ENCODE data around the gene ACSS3. TPM values are rescaled to one million over a fixed set of nuclear protein-coding genes. Genes with fewer than 3 reads are reported as not detected.

Gene ACSS3
- total and polyA plus RNA-seq, 10 of the 15 experiments (the other 5 are each of a cell fraction or from before 2014, with no cell fraction given): 0.06 to 0.31 TPM; not detected in 8

DNA sequence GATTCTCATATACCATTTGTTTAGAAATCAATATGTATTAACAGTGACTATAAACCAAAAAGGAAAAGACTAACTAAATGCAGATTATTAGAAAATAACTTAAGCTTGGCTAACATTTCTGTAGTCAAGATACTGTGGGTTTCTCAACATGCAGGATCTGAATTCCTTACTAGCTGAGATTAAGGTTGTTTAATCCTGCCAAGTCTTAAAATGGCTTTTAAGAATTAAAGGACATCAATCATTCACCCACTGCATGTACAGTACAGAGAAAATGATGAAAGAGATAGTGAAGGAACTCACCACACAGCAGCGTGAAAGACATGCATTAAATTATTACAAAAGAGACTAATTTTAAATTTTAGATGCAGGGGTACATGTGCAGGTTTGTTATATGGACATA, 3.8 kb downstream of the ACSS3 start (continued):
- TF ChIP-seq, protein P1, sequence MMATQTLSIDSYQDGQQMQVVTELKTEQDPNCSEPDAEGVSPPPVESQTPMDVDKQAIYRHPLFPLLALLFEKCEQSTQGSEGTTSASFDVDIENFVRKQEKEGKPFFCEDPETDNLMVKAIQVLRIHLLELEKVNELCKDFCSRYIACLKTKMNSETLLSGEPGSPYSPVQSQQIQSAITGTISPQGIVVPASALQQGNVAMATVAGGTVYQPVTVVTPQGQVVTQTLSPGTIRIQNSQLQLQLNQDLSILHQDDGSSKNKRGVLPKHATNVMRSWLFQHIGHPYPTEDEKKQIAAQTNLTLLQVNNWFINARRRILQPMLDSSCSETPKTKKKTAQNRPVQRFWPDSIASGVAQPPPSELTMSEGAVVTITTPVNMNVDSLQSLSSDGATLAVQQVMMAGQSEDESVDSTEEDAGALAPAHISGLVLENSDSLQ (IDR thresholded peaks at IDR 0.05): no peak

DNA sequence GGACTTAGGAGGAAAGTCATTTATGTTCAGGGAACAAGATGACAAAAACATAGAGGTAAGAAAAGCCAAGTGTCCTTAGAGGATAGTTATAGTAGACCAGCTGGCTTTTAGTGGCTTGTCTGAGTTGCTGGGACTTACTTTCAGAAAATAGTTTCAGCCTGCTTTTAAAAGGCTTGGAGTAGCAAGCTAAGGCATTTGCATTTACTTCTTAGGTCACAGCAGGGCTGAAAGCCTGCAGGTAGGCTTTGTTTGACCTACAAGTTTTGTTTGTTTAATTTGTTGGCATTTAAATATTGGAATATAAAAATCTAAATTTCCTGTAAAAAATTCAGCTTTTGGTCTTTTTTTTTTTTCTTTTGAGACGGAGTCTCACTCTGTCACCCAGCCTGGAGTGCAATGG, 5.1 kb downstream of the ACSS3 start:
- no peak for FAIRE-seq
- Histone ChIP-seq H4K20me1 (ENCODE audit: control insufficient read depth, insufficient read depth) (no peaks in the 10 kb centered on the region), H3K4me3 (no peak overlapping the region), H2AFZ (ENCODE audit: control insufficient read depth, low read depth, low read length) (no peak overlapping the region), H3K9me3 (replicated peaks; ENCODE audit: control insufficient read depth, insufficient read depth, low read length) (no peaks in the 10 kb centered on the region), H3K27me3 (replicated peaks in 1 of 2; ENCODE audit: control insufficient read depth in 2 of 2, insufficient read depth in 2 of 2, low read length in 1 of 2) (peaks cover 0 to 2% of the 10 kb centered on the region in 2 experiments; a peak in 2 of 4 replicates), H3K9ac (ENCODE audit: control insufficient read depth, insufficient read depth, low read length) (no peak overlapping the region), H3K4me2 (ENCODE audit: control insufficient read depth, insufficient read depth) (no peak overlapping the region), H3K36me3 (ENCODE audit: control insufficient read depth in 2 of 2, insufficient read depth in 2 of 2, low read length in 1 of 2) (no peaks in the 10 kb centered on the region), H3K27ac (ENCODE audit: control insufficient read depth, insufficient read depth) (no peak overlapping the region), H3K79me2 (ENCODE audit: control insufficient read depth, insufficient read depth, low read length) (no peaks in the 10 kb centered on the region), H3K4me1 (ENCODE audit: control insufficient read depth, insufficient read depth, low read length) (no peaks in the 10 kb centered on the region)
- no CpG with 5 or more reads among the region's 1 CpG for WGBS (ENCODE audit: insufficient coverage, insufficient replicate concordance, low lambda C conversion rate, missing lambda C conversion rate)
- ATAC-seq: no peak
- in situ Hi-C loops (cut with MboI) (no loop called here), intact Hi-C loops (cut with micrococcal nuclease; ENCODE audit: unreplicated experiment) (no loop called here)
- SMC1A ChIA-PET (ENCODE audit: uncharacterized antibody, unreplicated experiment): interaction anchor here (0.8 kb wide), 1 partner anchor 13 kb away, joined by 3 read pairs; no protein-coding TSS in a partner anchor
- CTCF ChIA-PET: no interaction called here
- RAD21 ChIA-PET (ENCODE audit: unreplicated experiment): no interaction called here
- no TSS peak for BruUV-seq (replicated peaks)
- no peak for DNase-seq (ENCODE audit: low read depth, low spot score)
- POLR2A ChIA-PET: no interaction called here
- no peak for TF ChIP-seq CBFB (IDR thresholded peaks at IDR 0.05; ENCODE audit: low read depth)

DNA sequence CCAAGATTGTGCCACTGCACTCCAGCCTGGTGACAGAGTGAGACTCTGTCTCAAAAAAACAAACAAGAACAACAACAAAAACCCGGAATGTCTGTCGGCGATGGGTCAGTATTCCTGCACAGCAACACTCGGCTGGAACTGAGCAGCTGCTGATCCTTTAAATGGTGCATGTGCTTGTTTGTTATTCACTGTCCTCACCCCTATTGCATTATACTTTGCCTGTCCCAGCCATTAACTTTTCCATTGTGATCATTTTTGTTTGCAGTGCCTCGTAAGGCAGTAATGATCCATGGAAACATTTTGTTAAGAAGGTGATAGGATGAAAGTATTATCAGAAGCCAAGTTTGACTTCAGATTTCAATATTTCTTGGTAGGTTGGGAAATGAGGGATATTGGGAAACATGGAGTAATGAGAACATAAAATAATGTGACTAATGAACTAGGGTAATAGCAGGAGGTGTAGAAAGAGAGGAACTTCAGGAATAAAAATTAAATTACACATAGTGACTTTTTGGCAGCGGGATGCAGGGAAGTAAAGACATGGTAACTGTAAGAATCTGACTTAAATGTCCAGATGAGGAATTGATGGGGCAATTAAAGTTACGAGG, 6.1 kb downstream of the ACSS3 start:
- RAD21 ChIA-PET (ENCODE audit: unreplicated experiment): no interaction called here
- H3K4me1 ChIP-seq (ENCODE audit: control insufficient read depth, insufficient read depth, low read length): no peaks in the 10 kb centered on the region
- H4K20me1 ChIP-seq (ENCODE audit: control insufficient read depth, insufficient read depth): no peaks in the 10 kb centered on the region
- CTCF ChIA-PET: interaction anchor here (0.6 kb wide), 1 partner anchor 1446 kb away, joined by 3 read pairs; no protein-coding TSS in a partner anchor
- no peaks in the 10 kb centered on the region for H3K36me3 ChIP-seq (ENCODE audit: control insufficient read depth in 2 of 2, insufficient read depth in 2 of 2, low read length in 1 of 2)
- POLR2A ChIA-PET: no interaction called here
- H3K9me3 ChIP-seq (replicated peaks; ENCODE audit: control insufficient read depth, insufficient read depth, low read length): no peaks in the 10 kb centered on the region
- no peaks in the 10 kb centered on the region; a peak in 1 of 4 replicates for H3K27me3 ChIP-seq (replicated peaks in 1 of 2; ENCODE audit: control insufficient read depth in 2 of 2, insufficient read depth in 2 of 2, low read length in 1 of 2)
- no peak for DNase-seq (ENCODE audit: low read depth, low spot score)
- no peak overlapping the region for H3K9ac ChIP-seq (ENCODE audit: control insufficient read depth, insufficient read depth, low read length)
- no peak for FAIRE-seq
- no peak overlapping the region for H2AFZ ChIP-seq (ENCODE audit: control insufficient read depth, low read depth, low read length)
- H3K79me2 ChIP-seq (ENCODE audit: control insufficient read depth, insufficient read depth, low read length): no peaks in the 10 kb centered on the region
- BruUV-seq (replicated peaks): no TSS peak
- H3K4me2 ChIP-seq (ENCODE audit: control insufficient read depth, insufficient read depth): no peak overlapping the region
- intact Hi-C loops (cut with micrococcal nuclease; ENCODE audit: unreplicated experiment): no loop called here
- no peak for ATAC-seq
- in situ Hi-C loops (cut with MboI): no loop called here
- SMC1A ChIA-PET (ENCODE audit: uncharacterized antibody, unreplicated experiment): no interaction called here
- H3K27ac ChIP-seq (ENCODE audit: control insufficient read depth, insufficient read depth): no peak overlapping the region
- WGBS (ENCODE audit: insufficient coverage, insufficient replicate concordance, low lambda C conversion rate, missing lambda C conversion rate): 58% methylated on average over 7 of the region's 7 CpGs
- no peak overlapping the region for H3K4me3 ChIP-seq
- no peak for TF ChIP-seq POLR2AphosphoS5 (IDR thresholded peaks at IDR 0.05; ENCODE audit: low read length)
- TF ChIP-seq HDAC2 (IDR thresholded peaks at IDR 0.05): no peak
- TF ChIP-seq, protein P2, sequence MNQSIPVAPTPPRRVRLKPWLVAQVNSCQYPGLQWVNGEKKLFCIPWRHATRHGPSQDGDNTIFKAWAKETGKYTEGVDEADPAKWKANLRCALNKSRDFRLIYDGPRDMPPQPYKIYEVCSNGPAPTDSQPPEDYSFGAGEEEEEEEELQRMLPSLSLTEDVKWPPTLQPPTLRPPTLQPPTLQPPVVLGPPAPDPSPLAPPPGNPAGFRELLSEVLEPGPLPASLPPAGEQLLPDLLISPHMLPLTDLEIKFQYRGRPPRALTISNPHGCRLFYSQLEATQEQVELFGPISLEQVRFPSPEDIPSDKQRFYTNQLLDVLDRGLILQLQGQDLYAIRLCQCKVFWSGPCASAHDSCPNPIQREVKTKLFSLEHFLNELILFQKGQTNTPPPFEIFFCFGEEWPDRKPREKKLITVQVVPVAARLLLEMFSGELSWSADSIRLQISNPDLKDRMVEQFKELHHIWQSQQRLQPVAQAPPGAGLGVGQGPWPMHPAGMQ (IDR thresholded peaks at IDR 0.05; ENCODE audit: borderline replicate concordance): no peak
- no peak for TF ChIP-seq NFXL1 (IDR thresholded peaks at IDR 0.05; ENCODE audit: borderline replicate concordance)
- no peak for TF ChIP-seq SREBF2 (IDR thresholded peaks at IDR 0.05; ENCODE audit: low read length)
- no peak for TF ChIP-seq DPF2 (IDR thresholded peaks at IDR 0.05)
- TF ChIP-seq BMI1 (IDR thresholded peaks at IDR 0.05; ENCODE audit: borderline replicate concordance): no peak
- TF ChIP-seq STAT1 (conservative IDR thresholded peaks at IDR 0.05): no peak
- TF ChIP-seq MEF2A (IDR thresholded peaks at IDR 0.05; ENCODE audit: insufficient read depth, low read depth, low read length): no peak
- no peak for TF ChIP-seq PML (IDR thresholded peaks at IDR 0.05; ENCODE audit: low read length)
- no peak for TF ChIP-seq RAD21 (IDR thresholded peaks at IDR 0.05; ENCODE audit: insufficient read depth, low read depth, low read length)
- no peak for TF ChIP-seq ZNF622 (IDR thresholded peaks at IDR 0.05)
- TF ChIP-seq SMAD5 (IDR thresholded peaks at IDR 0.05; ENCODE audit: low read depth): no peak
- TF ChIP-seq EGR1 (IDR thresholded peaks at IDR 0.05; ENCODE audit: borderline replicate concordance in 1 of 2, low read depth in 2 of 2, low read length in 2 of 2): no peak
